Tibial artery (tissue), 4 donors: ENCODE measurements around the gene CDR2.

Experiments used
- DNase-seq, 2 donors: peaks; one replicate each; pipeline ENCODE4 v3.0.0-alpha.2; 2019
- H3K27ac ChIP-seq, 2 donors: fragments of 200-600 bp; sonication (generic) in 1 of 2; 1 replicate in 1 of 2; 2 replicates in 1 of 2; pipeline ENCODE4 v1.5.1; 2018 to 2019; ENCODE audit warnings: mild to moderate bottlenecking in 1 of 2
- H3K27me3 ChIP-seq, 2 donors: fragments of 200-600 bp; sonication (generic) in 1 of 2; one replicate each; pipeline versions ENCODE4 v1.5.1 to v1.6.0; 2016 to 2019
- H3K36me3 ChIP-seq, 3 donors: fragments of 200-600 bp; sonication (generic) in 2 of 3; one replicate each; pipeline ENCODE4 v1.5.1; 2016 to 2019; ENCODE audit warnings: mild to moderate bottlenecking in 2 of 3
- H3K4me1 ChIP-seq, 4 donors: fragments of 200-600 bp; sonication (generic) in 2 of 4; 1 replicate in 3 of 4; 2 replicates in 1 of 4; pipeline ENCODE4 v1.5.1; 2016 to 2019
- H3K4me3 ChIP-seq, 2 donors: fragments of 200-600 bp; sonication (generic) in 1 of 2; 1 replicate in 1 of 2; 2 replicates in 1 of 2; pipeline ENCODE4 v1.5.1; 2018 to 2019; ENCODE audit warnings: mild to moderate bottlenecking in 2 of 2
- H3K9me3 ChIP-seq, 3 donors: fragments of 200-600 bp; sonication (generic) in 1 of 3; one replicate each; pipeline ENCODE4 v1.5.1; 2016 to 2019
- CTCF ChIP-seq, 2 experiments: fragments of 200-600 bp in 1 of 2; fragments of 450-650 bp in 1 of 2; IDR thresholded peaks; one replicate each; pipeline ENCODE4 v1.5.1; 2017 to 2019; ENCODE audit warnings: antibody characterized with exemption in 2 of 2, mild to moderate bottlenecking in 1 of 2, moderate library complexity in 1 of 2
- intact Hi-C: fragments of 100-400 bp; cut with DNase I; formaldehyde crosslinking; loops from one replicate; pipeline ENCODE4 v1.15.0; 2023; ENCODE audit warnings: low total_unique reads

The CDR2 gene

DNA sequence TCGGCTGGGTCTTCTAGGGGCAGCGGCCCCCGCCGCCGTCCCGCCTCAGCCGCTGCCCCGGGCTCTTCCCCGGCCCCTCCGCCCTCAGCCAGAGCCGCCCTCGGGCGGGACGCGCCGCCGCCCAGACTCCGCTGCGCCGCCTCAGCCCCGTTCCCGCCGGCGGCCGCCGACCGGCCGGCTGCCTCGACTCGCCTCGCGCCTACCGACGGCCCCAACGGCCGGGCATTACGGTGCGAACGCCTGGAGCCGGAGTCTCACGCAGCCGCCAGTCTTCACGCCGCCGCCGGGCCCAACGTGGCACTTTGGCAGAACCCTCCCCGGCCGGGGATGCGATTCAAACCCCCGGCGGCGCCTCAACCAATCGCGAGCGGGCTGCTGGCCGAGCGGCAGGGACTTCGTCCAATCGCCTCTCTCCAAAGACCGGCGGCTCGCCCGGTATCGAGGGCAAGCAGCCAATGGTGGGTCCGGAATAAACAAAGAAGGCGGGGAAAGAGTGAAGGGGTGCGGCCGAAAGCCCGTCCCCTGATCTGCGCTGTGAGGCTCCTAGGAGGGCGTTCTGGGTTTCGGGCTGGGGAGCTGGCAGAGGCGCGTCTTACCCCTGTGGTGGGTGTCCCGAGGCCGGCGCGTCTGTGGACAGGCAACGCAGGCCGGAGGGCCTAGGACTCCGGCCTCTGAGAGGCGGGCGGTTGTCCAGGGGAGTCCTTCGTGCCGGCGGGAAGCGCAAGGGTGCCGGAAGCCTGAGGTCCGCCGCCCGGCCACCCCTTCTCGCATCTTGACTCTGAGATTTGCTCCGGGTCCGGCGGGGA, at the start of gene CDR2:
CDR2 (minus strand) TSS at position 309 of the 806 bp plus-strand sequence. CDS start 310 bp downstream, outside the sequence.
- intact Hi-C loops, result loop anchor here (10.0 kb wide), 2 partner anchors 60 to 180 kb away; no protein-coding TSS in a partner anchor
- peak in 1 of 2 experiments; percentile 5 for TF ChIP-seq CTCF (IDR thresholded peaks at IDR 0.05)
- peak within 1 kb of the TSS; percentile 79 to 92 for H3K4me3 ChIP-seq
- peaks cover 0 to 42% (median 31%) of the 10 kb centered on the region in 4 donors for H3K4me1 ChIP-seq
- no peaks in the 10 kb centered on the region for H3K9me3 ChIP-seq
- DNase-seq, result peak; percentile 98 to 99
- H3K27me3 ChIP-seq, result no peaks in the 10 kb centered on the region
- H3K36me3 ChIP-seq, result no peaks in the 10 kb centered on the region
- peak within 1 kb of the TSS; percentile 91 to 93 for H3K27ac ChIP-seq

DNA sequence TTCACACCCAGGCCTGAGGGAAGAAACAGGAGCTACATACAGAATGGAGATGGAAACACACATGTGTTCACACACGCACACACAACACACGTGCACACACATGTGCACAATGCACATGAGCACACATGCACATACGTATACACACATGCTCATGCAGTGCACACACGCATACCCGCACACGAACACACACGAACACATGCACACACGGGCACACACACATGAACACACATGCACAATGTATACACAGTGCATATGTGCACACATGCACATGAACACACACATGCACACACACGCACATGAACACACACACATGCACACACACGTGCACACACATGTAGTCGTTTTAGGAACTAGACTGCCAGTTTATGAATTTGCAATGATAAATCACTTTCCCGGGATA, 49.3 kb upstream of the CDR2 start:
- no peak for DNase-seq
- Histone ChIP-seq H3K27me3 (no peaks in the 10 kb centered on the region), H3K4me3 (no peak overlapping the region), H3K4me1 (peaks cover 0 to 18% (median 12%) of the 10 kb centered on the region in 4 donors), H3K27ac (peak overlapping the region in 1 of 2 donors; percentile 78), H3K36me3 (peaks cover 8 to 57% (median 33%) of the 10 kb centered on the region in 3 donors), H3K9me3 (no peaks in the 10 kb centered on the region)
- intact Hi-C loops, result no loop called here
- TF ChIP-seq CTCF (IDR thresholded peaks at IDR 0.05), result no peak

DNA sequence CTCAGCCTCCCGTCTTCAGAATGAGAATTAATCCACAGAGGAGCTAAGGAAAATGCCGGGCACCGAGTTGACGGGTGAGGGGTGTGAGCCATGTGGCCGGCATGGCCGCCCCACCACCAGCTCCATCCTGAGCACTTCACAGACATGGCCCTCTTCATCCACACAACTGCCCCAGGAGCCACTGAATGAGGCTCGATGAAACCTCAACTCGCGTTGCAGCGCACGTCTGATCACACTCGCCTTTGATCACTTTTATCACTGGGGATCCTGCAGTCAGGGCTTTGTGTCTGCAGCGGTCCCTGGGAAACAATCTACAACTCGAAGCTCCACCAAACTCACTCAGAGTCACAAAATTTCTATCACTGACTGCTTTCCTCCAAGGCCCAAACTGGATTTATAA, 46.7 kb upstream of the CDR2 start:
- no peak for DNase-seq
- Histone ChIP-seq H3K27me3 (no peaks in the 10 kb centered on the region), H3K36me3 (peaks cover 5 to 38% (median 23%) of the 10 kb centered on the region in 3 donors), H3K4me3 (no peak overlapping the region), H3K27ac (no peak overlapping the region), H3K9me3 (no peaks in the 10 kb centered on the region), H3K4me1 (peaks cover 0 to 18% (median 12%) of the 10 kb centered on the region in 4 donors)
- intact Hi-C loops, result no loop called here
- TF ChIP-seq CTCF (IDR thresholded peaks at IDR 0.05), result no peak

DNA sequence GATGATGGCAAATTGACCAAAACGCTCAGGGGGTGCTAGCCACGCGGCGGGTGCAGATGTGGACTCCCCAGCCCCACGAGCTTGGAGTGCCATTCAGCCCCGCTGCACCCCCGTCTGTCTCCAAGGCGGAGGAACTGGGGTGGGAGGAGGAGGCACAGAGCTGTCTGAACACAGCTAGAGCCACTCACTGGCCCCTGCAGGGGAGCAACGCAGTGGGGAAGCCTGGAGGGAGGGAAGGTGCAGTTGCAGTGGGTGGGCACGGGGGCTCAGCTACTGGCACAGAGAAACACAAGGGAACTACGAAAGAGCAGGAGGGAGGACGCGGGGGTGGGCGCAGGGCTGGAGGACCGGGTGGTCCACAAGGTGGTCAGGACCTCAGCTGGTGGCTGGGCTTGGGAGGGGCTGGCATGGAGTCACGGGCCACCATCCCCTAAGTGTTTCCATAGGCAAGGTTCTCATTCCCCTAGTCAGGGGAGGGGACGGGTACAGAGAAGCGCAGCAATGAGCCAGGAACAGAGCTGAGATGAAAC, 46.3 kb upstream of the CDR2 start:
- no peak overlapping the region for H3K4me3 ChIP-seq
- H3K36me3 ChIP-seq, result peaks cover 5 to 38% (median 23%) of the 10 kb centered on the region in 3 donors
- peaks cover 0 to 18% (median 12%) of the 10 kb centered on the region in 4 donors for H3K4me1 ChIP-seq
- no peaks in the 10 kb centered on the region for H3K9me3 ChIP-seq
- no peak for TF ChIP-seq CTCF (IDR thresholded peaks at IDR 0.05)
- H3K27ac ChIP-seq, result no peak overlapping the region
- DNase-seq, result no peak
- no peaks in the 10 kb centered on the region for H3K27me3 ChIP-seq
- intact Hi-C loops, result no loop called here

DNA sequence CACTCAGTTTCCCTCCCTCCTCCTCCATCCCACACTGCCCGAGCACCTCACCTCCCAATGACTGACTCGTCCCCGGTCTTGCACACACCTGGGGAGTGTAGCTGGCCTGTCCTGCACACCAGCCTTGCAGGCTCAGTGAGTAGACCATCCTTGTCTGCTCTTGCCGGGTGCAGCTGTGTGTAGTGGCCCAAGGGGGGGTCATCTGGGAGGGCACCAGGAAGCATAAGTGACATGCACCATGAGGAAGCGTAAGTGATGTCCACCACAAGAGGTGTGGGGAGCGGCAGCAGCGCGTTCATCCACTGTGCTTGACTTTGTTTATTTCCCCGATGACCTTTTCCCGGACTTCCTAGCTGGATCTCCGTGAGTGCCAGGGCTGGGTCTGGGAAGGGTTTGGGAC, 45.5 kb upstream of the CDR2 start:
- intact Hi-C loops, result no loop called here
- H3K36me3 ChIP-seq, result peaks cover 5 to 38% (median 23%) of the 10 kb centered on the region in 3 donors

More for the DNA sequence above, 45.5 kb upstream of the CDR2 start:
- Histone ChIP-seq H3K4me3 (no peak overlapping the region), H3K9me3 (no peaks in the 10 kb centered on the region), H3K27me3 (no peaks in the 10 kb centered on the region), H3K4me1 (peaks cover 0 to 11% (median 8%) of the 10 kb centered on the region in 4 donors), H3K27ac (no peak overlapping the region)
- no peak for TF ChIP-seq CTCF (IDR thresholded peaks at IDR 0.05)
- no peak for DNase-seq
